ENCODE results near the gene CFAP100. TPM values are rescaled to one million over a fixed set of nuclear protein-coding genes. Genes with fewer than 3 reads are reported as not detected.

The CFAP100 gene
- total RNA-seq, 1 donor, result not detected

- DNase-seq (ENCODE audit: low read depth), result no peak
- TF ChIP-seq, protein P1, sequence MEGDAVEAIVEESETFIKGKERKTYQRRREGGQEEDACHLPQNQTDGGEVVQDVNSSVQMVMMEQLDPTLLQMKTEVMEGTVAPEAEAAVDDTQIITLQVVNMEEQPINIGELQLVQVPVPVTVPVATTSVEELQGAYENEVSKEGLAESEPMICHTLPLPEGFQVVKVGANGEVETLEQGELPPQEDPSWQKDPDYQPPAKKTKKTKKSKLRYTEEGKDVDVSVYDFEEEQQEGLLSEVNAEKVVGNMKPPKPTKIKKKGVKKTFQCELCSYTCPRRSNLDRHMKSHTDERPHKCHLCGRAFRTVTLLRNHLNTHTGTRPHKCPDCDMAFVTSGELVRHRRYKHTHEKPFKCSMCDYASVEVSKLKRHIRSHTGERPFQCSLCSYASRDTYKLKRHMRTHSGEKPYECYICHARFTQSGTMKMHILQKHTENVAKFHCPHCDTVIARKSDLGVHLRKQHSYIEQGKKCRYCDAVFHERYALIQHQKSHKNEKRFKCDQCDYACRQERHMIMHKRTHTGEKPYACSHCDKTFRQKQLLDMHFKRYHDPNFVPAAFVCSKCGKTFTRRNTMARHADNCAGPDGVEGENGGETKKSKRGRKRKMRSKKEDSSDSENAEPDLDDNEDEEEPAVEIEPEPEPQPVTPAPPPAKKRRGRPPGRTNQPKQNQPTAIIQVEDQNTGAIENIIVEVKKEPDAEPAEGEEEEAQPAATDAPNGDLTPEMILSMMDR (IDR thresholded peaks at IDR 0.05; ENCODE audit: insufficient read depth, low read length), result no peak
- H3K4me3 ChIP-seq (ENCODE audit: low read depth, low read length), result no peak overlapping the region
Observed at GRCh38 chr3:126364130-126364695, 30.5 kb upstream of the CFAP100 start.

GRCh38 chr3:126364731-126365301 lies 29.9 kb upstream of the CFAP100 start:
- TF ChIP-seq, protein P1 (IDR thresholded peaks at IDR 0.05; ENCODE audit: insufficient read depth, low read length), result no peak
- H3K4me3 ChIP-seq (ENCODE audit: low read depth, low read length), result no peak overlapping the region
- no peak for DNase-seq (ENCODE audit: low read depth)

GRCh38 chr3:126365351-126366277 lies 29.1 kb upstream of the CFAP100 start:
- H3K4me3 ChIP-seq (ENCODE audit: low read depth, low read length), result no peak overlapping the region
- TF ChIP-seq, protein P1 (IDR thresholded peaks at IDR 0.05; ENCODE audit: insufficient read depth, low read length), result no peak
- DNase-seq (ENCODE audit: low read depth), result no peak

DNA sequence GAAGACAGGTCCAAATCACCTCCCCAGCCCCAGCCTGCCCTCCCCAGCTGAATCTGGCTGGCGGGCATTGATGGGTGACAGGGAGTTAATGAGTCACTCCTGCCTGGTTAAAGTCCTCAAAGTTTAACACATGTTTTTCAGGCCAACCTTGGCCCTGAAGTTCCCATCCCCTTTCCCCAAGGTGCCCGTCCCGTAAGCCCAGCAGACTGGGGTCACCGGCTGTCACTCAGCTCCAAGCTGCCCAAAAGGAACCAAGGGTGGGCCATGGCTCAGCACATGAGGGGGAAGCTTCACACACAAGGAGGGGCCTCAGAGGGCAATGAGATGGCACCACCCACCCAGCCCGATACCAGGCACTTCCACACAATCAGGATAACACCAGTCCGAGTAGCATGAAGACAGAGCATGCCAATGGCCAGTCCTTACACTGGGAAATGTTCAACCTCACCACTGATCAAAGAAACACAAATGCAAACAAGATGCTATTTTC lies 27.3 kb upstream of the CFAP100 start:
- DNase-seq (ENCODE audit: low read depth), result no peak
- no peak overlapping the region for H3K4me3 ChIP-seq (ENCODE audit: low read depth, low read length)
- TF ChIP-seq, protein P1 (IDR thresholded peaks at IDR 0.05; ENCODE audit: insufficient read depth, low read length), result no peak

DNA sequence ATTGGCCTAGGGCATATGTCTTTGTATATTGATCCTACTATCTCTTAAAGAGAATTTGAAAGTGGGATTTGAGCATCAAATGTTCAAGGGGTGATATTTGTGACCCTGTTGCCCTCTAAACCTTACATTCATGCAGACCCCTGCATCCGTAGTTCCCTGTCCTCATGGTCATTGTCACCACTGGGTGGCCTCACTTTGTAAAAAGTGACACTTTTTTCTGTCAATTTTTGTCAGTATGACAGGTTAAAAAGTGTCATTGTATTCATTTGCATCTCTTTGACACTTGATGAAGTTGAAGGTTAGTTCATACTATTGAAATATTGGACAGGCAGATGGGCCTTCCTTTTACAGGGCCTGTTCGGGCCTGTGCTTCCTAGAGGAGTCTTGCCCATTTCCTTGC lies 25.2 kb upstream of the CFAP100 start:
- TF ChIP-seq, protein P1 (IDR thresholded peaks at IDR 0.05; ENCODE audit: insufficient read depth, low read length), result no peak
- DNase-seq (ENCODE audit: low read depth), result no peak
- H3K4me3 ChIP-seq (ENCODE audit: low read depth, low read length), result no peak overlapping the region

DNA sequence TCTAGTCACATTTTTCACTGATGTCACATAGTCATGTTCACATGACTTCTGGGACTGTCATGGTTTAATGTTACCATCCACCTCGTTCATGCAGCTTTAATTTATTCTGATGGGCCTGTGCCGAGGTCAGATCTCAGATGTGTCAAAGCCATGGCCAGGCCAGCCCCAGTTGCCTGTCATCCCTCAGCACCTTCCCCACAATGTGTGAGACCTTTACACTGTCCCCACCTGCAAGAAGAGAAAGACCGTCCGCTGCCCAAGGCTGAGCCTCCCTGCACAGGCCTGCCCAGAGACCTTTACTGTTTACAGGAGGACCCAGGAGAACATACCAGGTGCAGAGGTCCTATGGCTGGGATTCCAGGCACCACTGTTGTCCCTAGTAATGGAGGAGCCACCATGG lies 24.7 kb upstream of the CFAP100 start:
- DNase-seq (ENCODE audit: low read depth), result no peak
- H3K4me3 ChIP-seq (ENCODE audit: low read depth, low read length), result no peak overlapping the region
- TF ChIP-seq, protein P1 (IDR thresholded peaks at IDR 0.05; ENCODE audit: insufficient read depth, low read length), result no peak

Measured in fibroblast of the aortic adventitia (primary cell).